HG02642 (cell line): ENCODE measurements around the gene SEMA6C.
A peak's percentile ranks its signal among the peaks of the same experiment; 100 is the strongest.
"Not testable (repeated sequence)": the region's sequence is repeated elsewhere in the genome, so short reads cannot be mapped to it uniquely, and the experiment has no call there.

Experiments used
- ATAC-seq: cut with Tn5 transposase; IDR thresholded peaks from one replicate; pipeline ENCODE4 v1.9.1; 2021; ENCODE audit warnings: mild to moderate bottlenecking; ENCODE audit not compliant: unreplicated experiment, poor library complexity

Gene SEMA6C, protein sequence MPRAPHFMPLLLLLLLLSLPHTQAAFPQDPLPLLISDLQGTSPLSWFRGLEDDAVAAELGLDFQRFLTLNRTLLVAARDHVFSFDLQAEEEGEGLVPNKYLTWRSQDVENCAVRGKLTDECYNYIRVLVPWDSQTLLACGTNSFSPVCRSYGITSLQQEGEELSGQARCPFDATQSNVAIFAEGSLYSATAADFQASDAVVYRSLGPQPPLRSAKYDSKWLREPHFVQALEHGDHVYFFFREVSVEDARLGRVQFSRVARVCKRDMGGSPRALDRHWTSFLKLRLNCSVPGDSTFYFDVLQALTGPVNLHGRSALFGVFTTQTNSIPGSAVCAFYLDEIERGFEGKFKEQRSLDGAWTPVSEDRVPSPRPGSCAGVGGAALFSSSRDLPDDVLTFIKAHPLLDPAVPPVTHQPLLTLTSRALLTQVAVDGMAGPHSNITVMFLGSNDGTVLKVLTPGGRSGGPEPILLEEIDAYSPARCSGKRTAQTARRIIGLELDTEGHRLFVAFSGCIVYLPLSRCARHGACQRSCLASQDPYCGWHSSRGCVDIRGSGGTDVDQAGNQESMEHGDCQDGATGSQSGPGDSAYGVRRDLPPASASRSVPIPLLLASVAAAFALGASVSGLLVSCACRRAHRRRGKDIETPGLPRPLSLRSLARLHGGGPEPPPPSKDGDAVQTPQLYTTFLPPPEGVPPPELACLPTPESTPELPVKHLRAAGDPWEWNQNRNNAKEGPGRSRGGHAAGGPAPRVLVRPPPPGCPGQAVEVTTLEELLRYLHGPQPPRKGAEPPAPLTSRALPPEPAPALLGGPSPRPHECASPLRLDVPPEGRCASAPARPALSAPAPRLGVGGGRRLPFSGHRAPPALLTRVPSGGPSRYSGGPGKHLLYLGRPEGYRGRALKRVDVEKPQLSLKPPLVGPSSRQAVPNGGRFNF

DNA sequence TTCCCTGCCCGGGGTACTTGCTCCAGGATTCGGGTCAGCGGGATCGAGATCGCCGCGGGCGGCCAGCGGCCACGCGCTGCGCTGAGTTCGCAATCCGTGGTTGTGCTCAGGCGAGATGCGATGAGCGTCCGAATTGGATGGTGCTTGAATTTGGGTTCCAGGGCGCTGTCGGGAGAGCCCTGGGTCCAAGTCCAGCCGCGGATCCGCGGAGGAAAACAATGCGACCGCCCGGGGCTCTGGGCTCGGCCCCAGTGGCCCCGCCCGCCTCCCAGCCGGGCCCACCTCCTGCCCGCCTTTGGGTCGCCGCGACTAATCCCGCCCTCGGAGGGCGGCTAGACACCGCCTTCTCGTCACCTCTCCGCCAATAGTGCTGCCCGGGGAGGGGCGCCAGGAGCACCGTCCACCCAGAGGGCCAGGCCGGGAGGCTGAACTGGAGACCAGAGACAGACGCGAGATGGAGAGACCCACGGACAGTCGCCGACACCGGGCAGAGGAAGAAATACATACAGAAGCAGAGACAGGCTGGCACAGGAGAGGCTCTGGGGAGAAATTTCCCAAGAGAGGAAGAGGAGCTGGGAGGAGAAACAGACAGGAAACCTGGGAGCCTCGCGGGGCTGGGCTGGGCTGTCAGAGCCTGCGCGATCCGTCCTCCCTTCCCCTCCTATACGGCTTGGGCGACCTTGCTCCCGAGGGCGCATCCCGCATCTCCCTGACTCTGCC is at the start of gene SEMA6C:
SEMA6C (minus strand) TSS at position 220 of the 720 bp plus-strand sequence. CDS start 4,010 bp downstream, outside the sequence.
- peak; percentile 99 for ATAC-seq

DNA sequence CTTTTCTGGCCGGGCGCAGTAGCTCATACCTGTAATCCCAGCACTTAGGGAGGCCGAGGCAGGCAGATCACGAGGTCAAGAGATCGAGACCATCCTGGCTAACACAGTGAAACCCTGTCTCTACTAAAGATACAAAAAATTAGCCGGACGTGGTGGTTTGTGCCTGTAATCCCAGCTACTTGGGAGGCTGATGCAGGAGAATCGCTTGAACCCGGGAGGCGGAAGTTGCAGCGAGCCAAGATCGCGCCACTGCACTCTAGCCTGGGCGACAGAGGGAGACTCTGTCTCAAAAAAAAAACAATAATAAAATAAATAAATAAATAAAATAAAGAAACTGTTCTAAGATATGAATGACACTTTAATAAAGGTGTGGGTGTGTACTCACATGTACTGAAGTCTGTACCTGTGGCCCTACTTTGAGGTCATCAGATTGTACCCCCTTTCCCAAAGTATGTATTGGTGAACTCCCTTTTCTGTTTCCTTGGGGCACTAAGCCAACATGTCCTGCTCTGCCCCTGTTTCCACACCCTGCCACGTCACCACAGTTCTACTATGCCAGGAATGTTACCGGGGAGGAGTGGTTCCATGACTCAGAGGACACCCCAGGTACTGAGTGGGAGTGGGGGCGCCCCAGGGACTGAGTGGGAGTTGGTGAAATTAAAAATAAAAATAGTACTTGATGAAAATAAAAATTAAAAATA is 48.6 kb upstream of the SEMA6C start:
- not testable (repeated sequence) for ATAC-seq

DNA sequence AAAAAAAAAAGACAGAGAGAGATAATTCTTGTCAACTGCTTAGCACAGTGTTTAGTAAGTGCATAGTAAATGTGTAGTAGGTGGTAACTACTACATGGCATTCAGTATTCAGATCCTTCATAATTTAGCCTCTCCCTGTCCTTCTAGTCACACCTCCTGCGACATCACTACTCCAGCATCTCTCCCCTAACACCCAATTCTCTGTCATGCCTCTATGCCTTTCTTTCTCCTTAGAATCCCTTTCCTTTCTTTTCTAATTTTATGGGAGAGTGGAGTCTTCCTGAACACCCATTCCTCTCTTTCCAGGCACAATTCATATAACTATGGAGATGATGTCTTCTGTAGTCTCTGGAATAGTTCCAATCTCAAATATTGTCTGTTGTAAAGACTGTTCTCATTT is 47.4 kb upstream of the SEMA6C start:
- no peak for ATAC-seq

DNA sequence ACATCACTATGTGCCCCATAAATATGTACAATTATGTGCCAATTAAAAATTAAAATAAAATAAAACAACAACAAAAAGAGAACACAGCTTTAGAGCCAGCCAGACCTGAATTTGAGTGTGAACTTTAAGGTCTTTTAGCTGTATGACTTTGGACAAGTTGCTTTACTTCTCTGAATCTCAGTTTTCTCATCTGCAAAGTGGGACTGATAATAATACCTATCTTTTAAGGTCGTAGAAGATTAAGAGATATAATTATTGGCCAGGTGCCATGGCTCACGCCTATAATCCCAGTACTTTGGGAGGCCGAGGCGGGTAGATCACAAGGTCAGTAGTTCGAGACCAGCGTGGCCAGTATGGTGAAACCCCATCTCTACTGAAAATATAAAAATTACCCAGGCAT is 46.9 kb upstream of the SEMA6C start:
- no peak for ATAC-seq

DNA sequence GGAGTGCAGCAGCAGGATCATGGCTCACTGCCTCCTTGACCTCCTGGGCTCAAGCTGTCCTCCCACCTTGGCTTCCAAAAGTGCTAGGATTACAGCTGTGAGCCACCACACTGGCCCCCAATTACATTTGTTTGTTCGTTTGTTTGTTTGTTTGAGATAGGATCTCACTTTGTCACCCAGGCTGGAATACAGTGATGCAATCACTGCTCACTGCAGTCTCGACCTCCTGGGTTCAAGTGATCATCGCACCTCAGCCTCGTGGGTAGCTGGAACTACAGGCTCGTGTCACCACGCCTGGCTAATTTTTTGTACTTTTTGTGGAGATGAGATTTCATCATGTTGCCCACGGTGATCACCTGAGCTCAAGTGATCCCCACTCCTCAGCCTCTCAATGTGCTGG is 45.6 kb upstream of the SEMA6C start:
- ATAC-seq: no peak

DNA sequence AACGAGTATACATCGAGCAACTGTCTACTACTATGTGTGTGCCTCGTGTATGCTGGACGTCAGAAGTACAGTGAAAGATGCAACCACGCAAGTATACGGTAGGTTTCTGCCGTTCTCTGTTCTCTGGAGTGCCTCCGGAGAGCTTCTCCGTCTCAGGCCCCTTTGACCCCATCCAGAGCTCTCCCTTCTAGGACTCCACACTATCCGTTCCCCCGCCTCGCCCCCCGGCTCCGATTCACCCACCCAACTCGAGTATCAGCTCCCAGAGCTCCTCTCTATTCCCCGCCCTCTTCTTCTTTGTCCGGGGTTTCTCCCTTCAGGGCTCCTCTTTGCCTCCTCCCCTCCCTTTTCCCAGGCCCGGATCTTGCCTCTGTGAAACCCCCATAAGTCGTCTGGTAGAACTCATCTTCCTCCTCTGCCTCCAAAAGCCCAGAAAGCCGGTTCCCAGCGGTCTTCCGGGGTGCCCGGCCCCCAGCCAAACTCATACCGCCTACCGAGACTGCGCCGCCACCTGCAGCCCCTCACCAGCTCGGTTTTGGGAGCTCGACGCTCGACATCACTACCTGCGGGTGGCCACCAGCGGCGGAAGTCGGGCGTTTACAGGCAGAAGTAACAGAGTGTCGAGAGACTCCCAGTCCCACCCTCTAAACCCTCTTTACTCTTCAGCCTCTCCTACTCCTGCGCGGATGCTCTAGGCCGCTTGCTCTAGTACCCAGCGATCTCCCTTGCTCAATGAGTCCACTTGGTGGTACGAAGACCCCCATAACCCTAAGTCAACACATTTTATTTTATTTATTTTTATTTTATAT is 43.4 kb upstream of the SEMA6C start, which contains the start of gene VPS72:
VPS72 (minus strand) TSS at position 561 of the 809 bp plus-strand sequence; CDS start at position 485, 76 bp downstream.
- ATAC-seq: peak; percentile 85

DNA sequence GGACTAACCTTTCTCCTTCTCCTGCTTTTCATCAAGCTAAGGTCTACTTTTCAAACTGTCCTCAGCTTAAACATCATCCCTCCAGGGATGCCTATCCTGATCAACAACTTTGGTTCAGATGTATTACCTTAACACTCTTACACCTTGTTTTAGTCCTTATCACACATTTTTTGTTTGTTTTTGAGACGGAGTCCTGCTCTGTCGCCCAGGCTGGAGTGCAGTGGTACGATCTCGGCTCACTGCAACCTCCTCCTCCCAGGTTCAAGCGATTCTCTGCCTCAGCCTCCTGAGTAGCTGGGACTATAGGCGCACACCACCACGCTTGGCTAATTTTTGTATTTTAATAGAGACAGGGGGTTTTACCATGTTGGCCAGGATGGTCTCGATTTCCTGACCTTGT is 42.2 kb upstream of the SEMA6C start:
- not testable (repeated sequence) for ATAC-seq

DNA sequence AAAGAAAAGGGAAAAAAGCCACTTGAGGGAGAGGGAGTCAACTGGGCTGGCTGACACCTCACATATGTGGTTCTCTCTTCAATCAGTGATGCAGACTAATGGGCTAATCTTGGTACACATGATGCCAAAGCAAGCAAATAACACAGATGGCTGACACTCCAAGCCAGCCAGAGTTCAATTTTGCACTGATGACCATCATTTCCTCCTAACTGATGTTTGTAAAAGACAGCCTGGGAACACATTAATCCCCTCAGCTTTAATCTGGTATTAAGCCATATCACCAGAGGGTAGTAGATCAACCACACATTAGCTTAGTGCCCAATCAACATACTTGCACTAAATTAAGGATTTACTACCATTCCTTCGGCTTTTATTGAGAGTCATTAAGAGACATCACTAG is 40.8 kb upstream of the SEMA6C start:
- no peak for ATAC-seq

DNA sequence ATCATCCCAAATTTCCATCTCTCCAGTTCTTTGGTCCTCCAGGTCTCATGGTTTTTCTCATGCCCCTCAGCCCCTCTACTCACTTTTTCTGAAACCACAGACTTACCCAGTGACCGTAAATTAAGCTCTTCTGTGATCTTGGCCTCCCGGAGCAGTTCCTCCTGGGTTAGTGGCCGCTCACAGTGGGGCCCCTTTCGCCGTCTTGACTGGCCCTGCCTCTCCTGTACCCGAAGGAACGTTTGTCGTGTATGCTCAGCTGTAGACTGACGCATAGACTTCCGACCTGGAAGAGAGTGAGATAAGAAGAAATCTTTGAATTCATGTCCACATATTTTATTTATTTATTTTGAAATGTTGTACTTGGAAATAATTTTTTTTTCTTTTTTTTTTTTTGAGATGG is 37.8 kb upstream of the SEMA6C start:
- no peak for ATAC-seq

DNA sequence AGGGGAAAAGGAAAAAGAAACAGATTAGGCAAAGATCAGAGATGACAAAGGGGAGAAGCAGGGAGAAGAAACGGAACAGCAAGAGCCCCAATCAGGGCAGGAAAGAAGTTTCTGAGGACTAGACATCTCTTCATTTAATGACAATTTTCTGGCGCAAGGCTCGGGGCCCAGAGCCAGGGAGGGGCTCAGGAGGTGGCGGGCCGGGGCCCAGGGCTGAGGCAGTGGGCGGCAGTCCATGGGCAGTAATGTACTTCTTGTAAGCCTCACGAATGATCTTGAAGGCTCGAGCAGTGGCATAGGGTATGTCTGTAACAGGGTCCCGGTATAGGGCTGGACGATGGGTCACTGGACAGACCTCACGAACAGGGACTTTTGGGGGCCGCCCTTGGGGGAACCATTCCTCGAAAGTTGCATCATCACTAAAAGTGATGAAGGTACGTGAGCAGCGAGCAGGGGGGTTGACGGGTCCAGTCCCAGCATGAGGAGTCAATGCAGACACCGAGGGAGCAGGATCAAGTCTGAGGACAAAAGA is 30.1 kb upstream of the SEMA6C start:
- no peak for ATAC-seq

DNA sequence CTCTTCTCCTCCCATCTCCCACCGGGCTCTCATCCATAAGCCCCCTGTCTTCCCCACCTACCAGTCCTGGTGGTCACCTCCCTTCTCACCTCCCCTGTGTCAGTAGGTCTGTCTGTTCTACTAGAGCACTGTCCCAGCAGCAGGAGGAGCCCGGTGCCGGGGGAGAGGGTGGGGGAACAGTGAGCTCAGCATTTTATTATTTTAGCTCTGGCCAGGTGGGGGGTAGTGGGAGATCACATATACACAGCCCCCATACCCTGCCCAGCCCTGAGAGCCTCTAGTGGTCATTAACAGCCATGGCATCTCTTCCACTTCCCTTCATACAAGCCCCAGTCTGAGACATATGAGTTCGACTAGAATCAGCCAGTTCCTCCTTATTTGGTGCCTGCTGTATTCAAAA is 29.4 kb upstream of the SEMA6C start, which contains the start of gene TMOD4:
TMOD4 (minus strand) TSS at position 119 of the 400 bp plus-strand sequence. CDS start 1,106 bp downstream, outside the sequence.
- no peak for ATAC-seq

DNA sequence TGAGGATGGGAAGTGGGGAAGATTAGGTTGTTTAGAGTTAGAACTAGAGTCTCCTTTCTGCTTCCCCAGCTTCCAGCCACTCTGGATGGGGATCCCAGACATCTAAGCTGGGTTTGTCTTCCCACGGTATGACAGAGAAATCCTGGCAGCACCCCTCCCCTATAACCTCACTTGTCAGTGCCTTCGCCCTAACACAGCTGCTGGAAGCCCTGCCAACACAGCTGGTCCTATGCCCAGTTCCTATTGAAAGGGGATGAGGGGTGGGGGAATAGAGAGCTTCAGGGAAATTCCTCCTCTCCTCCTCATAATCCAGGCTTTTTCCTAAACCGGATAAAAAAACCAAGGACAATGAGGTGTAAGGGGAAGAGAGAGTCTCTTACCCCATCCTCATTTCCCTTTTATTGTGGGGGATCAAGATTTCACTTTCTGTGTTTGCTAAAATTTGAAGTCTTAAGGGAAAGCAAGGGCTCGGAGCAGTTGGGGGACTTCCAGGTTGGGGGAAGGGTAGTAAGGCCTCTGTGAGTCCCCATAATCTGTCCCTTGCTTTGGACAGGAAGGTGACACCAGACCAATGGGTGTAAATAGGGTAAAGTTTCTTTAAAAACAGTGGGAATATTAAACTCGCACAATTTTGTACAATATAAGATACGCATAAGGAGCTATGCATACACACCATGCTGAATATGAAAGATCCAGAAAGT is 28.8 kb upstream of the SEMA6C start:
- no peak for ATAC-seq

DNA sequence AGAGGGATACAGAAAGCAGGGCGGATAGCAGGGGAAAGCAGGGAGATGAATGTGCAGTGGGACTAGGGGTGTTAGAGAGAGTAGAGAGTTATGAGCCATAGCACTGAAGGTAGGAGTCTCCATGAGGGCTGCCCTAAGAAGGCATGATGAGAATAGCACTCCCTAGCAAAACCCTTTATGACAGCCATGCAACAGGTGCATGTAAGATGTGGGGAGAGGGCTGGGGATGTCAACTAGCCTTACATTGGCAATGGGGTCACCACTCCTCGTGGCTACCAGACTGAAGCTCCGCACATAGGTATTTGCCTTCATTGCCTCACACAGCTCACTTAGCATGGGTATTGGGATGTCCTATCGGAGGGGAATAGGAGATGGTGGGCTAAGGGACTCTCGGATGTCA is 24.8 kb upstream of the SEMA6C start:
- no peak for ATAC-seq

DNA sequence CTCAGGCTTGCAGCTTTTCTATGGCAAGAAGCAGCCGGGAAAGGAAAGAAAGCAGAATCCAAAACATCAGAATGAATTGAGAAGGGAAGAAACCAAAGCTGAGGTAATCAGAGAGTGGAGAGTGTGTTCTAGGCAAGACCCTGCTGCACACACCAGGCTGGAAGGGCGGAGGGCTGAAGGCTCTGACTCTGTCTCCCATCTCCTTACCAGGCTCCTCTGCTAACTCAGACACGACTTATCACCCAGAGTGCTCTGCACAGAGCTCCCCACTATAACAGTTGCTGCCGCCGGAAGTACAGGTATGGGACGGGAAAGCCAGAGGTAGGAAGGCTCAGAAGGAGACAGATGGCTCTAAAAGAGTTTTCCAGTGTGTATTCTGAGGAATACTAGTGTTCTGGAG is 20.7 kb upstream of the SEMA6C start:
- ATAC-seq: no peak

DNA sequence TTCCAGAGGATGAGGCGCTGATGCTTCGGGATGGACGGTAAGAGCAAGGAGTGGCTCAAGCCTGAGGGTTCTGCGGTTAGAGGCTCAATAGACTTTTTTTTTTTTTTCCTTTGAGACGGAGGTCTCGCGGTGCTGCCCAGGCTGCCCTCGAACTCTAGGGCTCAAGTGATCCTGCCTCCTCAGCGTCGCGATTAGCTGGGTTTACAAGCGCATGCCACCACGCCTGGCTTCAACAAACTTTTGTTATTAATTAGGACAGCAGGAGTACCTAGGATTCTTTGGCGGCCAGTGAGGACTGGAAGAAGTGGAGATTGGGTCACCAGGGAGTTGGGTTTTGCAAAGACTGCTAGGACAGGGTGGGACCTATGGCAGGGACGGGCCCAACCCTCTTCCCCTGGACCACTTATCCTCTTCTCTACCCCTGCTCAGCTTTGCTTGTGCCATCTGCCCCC is 20.1 kb upstream of the SEMA6C start:
- ATAC-seq: no peak

DNA sequence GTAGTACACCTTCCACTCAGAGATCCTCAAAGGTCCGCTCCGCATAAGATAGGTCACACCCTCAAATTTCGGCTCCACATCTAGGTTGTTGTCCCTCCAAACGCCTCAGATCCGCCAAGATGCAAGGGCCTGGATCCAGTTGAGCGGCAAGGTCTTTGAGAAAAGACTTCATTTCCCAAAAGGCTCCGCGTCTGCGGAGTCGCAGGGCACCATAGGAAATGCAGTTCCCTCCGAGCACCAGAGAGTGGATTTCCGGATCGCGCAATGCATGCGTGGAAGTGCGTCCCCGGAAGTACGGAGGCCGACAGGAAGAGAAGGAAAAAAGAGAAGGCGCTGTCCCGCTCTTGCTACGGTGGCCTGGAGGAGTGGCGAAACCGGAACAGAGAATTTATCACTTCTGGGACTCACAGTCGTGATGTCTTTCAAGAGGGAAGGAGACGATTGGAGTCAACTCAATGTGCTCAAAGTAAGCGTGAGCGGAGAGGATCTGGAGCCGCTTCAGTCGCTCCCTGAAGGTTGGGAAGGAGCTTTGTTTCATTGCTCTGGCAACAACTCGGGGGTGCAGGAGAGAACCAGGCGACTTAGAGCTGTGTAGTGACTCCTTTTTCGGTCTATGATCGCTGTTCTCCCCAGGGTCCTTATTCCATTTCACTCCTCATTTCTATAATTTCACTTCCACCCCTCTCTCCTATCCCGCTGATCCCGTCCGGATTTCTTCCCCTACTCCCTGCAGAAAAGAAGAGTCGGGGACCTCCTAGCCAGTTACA is 19.5 kb upstream of the SEMA6C start, which contains the start of the genes LYSMD1 and SCNM1:
LYSMD1 (minus strand) TSS at position 165 of the 767 bp plus-strand sequence. CDS start 644 bp downstream, outside the sequence.
SCNM1 (plus strand) TSS at position 407 of the 767 bp plus-strand sequence; CDS start at position 416, 9 bp downstream.
- ATAC-seq: peak; percentile 88

DNA sequence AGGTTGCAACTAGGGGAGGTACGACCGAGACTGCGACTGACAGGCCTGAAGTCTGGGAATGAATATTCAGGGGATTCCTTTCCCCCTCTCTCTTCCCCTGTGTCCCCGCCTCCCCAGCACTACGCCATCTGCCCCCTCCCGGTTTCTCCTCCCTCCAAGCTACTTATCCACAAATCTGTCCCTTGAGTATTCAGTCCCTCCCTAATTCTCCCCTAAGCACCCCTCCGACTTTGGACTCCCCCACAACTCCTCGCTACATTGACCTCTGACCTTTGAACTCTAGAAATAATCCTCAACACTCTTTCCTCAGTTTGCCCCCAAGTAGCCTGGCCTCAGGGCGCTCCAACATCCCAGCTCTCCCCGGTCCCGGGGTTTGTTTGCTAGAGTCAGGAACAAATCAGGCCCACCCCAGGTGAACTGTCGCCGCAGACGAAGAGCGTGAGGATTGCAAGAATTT is 18.9 kb upstream of the SEMA6C start:
- no peak for ATAC-seq
